Measurements from ENCODE around the gene ANO4.

Gene ANO4

DNA sequence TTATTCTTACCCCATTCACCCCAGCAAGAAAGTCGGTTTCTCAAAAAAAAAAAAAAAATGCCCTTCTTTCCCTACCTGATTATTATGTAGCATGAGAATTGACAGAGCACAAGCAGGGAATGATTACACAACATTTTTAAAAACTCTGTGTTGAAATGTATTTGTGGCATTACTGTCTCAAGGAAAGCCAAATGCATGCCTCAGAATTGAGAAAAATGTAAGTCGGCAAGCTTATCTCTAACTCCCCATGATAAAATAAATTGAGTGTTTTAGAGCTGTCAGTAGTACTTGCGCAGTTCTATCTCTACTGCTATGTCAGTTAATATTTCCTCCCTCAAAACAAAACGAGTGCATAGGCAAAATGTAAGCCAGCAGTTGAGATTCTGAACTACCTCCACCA, 25.7 kb downstream of the ANO4 start:
- DNase-seq, result no peak

DNA sequence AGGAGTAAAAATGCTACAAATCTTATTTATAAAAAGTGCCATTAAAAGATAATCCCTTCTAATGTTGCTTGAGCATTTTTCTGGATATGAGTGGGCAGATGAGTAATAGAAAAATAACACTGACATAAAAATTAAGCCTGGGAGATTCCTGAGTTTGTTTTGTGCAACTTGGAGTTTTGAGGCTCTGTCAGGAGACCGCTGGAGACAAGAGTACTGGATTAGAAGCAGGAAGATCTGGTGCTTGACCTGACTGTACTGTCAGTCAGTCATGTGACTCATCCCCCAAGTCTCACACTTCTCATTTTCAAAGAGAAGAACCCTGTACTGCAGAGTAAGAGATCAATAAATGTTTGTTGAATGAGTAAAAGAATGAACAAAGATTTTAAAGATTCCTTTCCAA, 29.4 kb downstream of the ANO4 start:
- no peak for DNase-seq

DNA sequence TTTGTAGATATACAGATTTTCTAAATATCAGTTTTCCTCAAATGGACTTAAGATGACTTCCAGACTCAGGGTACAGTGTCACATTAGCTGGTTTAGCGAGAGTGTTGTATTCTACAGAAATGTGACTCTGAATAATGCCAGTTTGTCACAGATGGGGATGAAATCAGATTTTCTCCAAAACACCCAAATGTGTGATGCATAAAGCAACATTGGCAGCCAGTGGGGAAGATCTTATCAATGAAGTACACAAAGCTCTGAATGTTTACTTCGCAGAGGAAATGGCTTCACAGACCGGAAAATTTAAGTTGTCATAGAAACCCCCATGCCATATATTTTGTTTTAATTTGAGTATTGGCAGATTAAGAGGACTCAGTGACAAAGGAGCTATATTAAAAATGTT, 29.9 kb downstream of the ANO4 start:
- DNase-seq, result no peak

DNA sequence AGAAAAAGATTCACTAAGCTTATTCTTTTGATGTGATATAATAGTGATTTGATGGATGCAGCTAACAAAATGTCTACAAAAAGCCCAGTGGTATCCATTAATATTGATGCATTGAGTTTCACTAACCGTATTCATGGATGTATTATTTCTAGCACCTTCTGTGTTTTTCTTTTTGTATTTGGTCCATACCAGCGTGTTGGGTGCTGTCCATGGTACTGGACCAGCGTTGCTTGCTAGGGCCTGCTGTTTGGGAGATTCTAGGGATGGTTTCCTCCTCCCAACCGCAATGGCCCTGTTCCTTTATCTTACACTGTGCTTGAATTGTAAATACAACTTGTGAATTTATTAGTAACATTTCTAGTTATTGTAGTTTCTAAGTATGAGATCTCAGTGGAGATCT, 31.7 kb downstream of the ANO4 start:
- no peak for DNase-seq

DNA sequence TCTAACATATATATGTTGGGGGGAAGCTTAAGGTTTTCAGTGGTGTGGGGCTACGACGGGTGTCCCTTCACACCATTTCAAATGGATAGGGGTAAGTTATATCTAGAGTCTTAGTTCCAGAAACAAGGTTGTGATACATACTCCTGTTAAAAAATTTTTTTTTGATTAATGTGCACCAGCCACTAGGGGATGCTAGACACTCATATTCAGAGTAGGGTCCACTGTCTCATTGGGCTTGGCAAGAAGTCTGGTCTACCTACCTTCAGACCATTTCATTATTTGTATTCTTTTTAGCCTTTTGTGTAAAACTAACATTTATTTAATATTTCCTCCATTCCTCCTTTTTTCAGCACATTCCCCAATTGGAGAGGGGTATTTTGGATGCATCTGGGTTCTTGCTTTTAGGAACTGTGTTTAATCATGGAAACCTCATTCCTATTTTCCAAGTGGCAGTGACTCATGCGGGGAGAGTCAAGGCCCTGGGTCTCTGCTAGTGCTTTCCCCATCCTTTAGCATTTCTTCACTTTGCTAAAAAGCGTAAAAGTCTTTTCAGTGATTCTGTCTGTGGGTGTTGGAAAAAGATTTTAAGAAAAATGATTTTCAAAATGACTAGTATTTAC, 33.4 kb downstream of the ANO4 start:
- no peak for DNase-seq

DNA sequence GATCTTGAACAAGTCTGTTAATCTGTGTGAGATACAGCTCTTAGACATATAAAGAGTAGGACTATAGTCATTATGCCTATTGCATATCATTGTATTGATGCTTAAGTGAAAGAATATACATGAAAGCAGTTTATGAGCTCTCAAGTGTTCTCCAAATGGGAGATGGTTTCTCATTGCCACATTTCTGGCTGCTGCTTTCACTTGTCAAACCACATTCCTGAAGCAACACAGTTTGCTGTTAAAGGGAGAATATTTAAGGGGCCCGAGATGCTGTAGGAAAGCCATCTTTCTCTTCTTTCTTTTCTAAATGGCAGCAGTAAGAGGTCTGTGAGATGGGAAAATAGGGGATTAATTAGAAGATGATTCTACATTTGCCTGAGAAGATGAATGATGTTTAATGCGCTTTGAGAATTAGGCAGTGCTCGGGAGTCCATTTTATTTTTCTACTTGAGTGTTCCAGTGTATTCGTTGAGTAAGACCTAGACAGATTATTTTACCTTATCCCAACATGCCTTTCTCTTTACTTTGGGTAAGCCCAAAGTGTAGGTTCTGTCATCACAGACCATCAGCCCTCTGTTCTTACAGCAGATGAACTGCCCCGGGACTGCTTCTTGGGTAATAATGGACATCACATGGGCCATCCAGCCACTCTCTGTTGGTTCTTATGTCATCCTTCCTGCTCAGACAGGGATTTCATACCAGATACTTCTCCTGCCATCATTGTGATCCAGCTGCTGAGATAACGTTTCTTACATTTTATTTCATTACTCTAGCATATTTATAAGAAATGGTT, 35.6 kb downstream of the ANO4 start:
- no peak for DNase-seq

DNA sequence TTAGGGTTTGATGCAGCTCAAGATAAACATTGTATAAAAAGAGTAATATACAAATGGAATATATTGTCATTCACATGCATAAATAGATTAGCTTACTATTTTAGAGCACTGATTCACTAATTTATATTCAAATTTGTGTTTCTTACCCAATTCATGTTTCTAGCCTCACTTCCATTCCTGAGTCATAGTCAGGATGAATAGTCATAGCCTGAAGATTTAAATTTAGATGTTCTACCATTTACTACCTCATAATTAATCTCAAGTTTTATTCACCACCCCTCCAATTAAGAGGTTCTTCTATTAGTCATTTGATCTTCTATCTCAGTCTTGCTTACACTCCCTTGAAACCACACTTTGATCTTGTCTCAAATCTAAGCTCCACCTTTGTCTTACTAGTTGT, 38.7 kb downstream of the ANO4 start:
- no peak for DNase-seq

DNA sequence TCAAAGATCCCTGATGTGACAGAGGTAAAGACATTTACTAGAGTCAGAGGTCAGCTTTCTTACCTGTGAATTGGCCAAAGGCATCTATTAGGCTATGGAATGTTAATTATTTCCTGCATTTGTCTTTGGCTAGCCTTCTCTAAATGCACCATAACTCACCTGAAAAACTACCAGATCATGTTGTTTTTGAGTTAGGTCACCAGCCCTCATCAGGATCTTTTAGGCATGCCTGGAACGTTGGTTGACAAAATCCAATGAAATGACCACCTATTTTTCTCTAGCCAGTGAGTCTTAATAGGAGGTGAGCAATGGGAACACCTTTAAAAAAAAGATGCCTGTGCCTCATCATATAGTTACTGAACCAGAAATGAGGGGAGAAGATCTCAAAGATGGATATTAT, 46.2 kb downstream of the ANO4 start:
- DNase-seq, result no peak

DNA sequence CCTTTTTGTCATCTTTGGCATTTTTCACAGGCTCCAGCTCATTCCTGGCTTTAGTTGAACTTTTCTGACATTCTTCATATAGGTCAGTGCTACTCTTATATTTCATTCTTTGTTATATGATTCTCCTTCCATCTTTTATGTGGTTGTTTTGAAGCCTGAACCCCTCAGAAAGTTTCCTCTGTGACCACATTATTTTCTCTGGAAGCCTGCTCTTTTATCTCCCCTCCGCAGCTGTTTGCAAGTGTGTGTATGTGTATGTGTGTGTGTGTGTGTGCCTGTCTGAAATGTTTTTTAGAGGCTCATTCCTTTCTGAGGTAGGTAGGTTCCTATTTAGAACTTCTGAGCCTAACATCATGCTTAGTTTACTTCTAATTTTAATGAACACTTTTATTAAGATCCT, 47.6 kb downstream of the ANO4 start:
- no peak for DNase-seq

DNA sequence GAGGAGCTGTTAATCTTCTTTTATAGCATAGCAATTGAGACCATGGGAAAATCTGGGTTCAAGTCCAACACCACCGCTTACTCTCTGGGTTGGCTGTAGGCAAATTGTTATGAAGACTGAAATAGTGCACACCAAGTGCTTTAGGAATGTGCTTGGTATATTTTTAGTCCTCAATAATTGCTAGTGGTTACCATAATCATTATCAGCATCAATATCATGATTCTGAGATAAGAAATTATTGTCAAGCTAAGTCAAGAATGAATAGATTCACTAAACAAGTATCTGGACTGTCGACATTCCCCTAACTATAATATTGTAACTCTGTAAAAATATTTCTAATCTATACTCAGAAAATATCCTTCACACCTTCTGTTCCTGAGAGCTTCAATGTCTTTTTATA, 48.5 kb downstream of the ANO4 start:
- no peak for DNase-seq

DNA sequence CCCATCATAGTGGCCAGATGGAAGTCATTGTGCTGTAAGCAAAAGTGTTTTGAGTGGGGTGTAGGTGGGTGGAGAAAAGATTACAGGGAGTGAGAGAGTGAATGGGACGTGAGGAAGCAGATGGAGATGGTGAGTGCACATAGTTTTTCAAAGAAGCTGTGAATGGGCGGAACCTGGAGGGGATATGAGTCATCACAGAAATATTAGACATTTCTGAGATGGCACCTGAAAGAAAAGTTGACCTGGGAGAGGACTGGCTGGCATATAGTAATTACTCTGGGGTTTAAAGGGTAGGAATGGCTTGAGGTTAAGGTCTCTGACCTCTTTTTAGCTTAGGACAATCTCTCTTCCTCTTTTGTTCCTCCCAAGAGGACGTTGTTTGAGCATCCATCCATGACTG, 50.5 kb downstream of the ANO4 start:
- DNase-seq, result no peak

DNA sequence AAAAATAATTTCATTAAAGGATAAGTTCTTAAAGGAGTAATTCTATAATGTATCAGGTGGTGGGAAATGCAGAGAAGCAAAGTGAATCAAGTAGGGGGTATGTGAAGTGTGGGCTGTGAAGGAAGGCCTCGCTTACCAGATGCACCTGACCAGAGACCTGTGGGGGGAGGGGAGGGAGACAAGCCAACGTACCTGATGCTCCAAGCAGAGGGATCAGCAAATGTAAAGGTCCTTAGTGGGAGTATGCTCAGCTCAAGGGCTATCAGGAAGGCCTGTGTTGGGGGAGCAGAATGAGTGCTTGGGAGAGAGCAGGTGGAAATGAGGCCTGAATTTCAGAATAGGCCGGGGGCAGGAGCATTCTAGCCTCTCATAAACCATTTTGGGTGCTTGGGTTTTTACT, 57.1 kb downstream of the ANO4 start:
- DNase-seq, result no peak

DNA sequence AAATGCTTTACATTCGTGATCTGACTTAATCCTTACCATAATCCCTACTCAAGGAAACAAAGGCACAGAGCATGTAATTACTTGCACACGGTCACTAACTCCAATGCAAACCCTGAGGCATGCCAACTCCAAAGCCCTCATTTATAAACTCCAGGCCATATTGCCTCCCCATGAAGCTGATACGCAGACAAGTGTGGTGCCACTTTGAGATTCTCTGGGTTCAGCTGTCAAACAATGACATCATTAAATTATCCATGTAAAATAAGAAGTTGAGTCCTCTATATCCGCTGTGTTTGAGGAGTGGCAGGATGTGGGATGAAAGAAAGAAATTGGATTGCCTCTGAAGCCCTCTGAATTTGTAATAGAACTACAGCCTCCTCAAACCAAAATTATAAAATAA, 62.8 kb downstream of the ANO4 start:
- DNase-seq, result no peak

DNA sequence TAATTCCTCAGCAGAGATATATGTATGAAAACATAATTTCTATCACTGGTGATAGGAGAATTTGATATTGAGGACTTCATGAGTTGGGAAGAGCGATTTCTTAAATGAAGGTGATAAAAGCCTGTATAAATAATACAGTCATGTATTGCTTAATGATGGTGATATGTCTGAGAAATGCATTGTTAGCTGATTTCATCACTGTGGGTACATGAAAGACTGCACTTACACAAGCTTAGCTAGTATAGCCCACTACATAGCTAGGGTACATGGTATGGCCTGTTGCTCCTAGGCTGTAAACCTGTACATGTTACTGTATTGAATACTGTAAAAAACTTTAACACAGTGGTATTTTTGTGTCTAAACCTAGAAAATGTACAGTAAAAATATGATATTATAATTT, 63.4 kb downstream of the ANO4 start:
- no peak for DNase-seq

DNA sequence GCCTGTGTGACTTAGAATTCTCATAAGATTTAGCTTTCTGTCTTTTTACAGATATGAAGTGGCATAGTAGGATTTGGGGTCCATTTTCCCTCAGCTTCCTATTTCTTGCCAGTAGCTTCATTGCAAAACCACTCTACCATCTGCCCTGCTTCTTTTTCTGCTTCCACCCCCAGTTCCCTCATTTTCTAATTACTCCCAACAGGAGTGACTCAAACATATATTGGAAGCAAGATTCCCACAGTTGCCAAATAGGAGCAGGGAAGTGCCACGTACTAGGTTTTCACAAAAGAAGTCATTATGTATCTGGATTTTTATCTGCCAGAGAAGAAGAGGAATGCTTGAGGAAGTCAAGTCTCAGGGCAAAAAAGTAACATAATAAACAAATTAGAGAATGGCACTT, 64.1 kb downstream of the ANO4 start:
- DNase-seq, result no peak

DNA sequence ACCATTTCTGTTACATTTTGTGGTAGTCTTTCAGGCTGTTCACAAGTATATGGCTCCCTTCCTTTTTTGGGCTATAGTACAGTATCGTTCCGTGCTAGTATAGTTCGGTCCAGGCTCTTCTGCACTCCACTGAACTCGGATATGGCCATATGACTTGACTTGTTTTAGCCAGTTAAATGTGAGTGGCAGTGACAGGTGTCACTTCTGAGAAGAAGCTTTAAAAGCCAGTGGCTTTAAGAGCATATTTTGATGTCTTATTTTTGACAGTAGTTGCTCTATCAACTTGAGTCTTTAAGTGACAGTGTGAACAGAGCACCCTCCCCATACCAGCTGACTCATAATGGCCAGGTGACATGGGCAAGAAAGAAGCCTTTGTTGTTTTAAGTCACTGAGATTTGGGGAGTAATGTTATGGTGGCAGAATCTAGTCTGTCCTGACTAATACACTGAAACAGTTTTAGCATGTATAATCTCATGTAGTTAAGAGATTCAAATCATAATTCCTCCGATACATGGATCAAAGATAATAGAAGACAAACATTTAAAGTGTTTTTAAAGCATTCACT, 64.6 kb downstream of the ANO4 start:
- no peak for DNase-seq

DNA sequence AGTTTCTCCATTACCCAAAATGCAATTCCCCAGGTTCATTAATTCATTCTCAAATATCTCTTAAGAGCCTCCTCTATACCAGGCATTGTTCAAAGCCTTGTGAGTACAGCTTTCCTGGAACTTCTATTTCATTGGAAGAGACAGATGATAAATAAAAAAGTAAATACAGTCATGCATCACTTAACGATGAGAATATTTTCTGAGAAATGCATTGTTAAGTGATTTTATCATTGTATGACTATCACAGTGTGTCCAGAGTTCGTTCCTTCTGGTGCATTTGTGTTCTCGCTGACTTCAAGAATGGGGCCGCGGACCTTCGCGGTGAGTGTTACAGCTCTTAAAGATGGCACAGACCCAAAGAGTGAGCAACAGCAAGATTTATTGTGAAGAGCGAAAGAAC, 66.0 kb downstream of the ANO4 start:
- DNase-seq, result no peak

DNA sequence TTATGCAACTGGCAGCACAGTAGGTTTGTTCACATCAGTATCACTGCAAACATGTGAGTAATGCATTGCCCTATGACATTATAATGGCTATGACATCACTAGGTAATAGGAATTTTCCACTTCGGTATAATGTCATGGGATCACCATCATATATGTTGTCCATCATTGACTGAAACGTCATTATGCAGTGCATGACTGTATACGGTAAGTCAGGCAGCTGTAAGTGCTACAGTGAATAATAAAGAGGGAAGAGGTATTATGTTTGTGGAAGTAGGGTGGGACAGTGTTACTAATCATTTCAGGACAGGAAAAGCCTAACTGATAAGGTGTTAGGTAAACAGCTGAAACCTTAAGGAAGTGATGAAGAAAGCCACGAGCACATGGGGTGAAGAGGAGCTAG, 68.1 kb downstream of the ANO4 start:
- DNase-seq, result no peak

DNA sequence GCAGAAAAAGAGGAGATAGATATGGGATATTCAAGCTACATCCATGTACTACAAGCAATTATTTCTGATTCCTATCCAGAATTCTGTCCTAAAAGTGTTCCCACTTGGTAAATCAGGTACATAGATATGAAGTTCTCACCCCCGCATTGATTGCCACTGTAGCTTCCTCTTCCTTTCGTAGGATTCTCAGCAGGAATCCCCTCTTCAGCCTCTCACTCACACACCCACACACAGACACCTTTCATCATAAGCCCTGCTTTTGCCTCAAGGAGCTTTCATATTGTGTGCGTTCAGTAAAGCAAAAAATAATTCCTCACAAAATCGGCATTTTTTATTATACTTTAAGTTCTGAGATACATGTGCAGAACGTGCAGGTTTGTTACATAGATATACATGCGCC, 69.8 kb downstream of the ANO4 start:
- no peak for DNase-seq

DNA sequence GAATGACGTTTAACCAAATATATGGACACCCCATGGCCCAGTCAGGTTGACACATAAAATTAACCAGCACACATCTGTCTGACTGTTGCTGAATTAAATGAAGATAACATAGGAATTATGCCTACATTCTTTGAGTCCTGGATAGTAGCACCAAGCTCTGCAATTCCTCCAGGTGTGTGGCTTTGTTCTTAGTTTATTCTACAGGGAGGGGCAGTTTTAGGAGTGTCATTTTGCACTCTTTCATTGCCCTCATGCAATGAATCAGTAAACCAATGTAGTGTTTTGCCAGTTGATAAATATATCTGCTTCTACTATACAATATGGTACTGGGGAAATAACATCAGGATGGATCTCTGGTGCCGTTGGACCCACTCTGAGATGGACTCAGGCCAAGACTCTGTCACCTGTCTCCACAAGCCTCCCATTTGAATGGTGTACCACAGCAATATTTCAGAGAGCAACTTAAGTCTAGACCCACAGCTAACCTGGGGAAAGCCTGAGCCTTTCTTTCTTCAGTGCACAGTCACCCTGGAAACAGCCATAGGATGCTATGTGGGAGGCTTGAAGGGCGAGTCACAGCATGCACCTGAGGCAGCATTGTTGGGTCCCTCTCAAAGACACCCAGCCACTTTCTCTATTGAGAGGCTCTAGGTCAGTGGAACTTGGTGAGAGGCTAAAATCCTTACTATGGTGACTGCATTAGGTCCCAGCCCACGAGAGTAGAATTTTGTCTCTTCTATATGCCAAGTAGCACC, 73.2 kb downstream of the ANO4 start:
- DNase-seq, result no peak

DNA sequence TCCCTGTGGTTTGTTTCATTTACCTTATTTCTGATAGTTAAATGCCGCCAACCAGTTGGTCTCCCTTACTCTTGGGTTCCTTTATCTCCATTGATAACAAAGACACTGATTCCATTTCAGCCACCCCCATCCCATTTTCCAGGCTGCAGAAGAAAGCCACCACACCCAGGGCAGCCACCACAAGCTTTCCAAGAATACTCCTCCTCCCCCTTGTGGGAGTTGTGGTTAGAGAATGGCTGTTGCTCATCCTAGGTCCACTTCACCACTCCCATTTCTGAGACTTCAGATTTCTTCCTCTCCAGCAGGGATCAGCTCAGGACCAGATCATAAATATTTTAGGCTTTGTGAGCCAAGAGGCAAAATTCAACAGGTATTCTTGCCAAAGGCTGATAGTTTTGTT, 73.9 kb downstream of the ANO4 start:
- DNase-seq, result no peak

DNA sequence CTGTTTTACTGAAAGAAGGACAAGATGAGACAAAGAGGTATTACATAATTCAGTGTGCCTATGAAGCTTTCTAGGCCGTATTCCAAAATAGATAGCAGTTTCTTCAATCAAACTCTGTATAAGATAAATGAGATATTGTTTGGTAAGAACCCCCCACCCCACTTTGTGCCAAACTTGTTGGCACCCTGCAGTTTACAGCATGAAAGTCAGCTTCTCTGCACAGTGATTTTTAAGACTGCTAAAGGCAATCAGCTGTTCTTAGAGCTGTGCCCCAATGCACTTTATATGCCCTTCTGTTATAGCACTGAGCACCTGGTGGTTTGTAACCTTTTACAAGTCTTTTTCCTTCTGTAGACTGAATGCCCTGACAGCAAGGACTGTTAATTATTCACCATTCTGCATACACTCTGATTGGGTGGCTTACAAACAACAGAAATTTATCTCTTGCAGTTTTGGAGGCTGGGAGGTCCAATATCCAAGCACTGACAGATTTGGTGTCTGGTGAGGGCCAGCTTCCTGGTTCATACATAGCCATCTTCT, 76.7 kb downstream of the ANO4 start:
- DNase-seq, result no peak

DNA sequence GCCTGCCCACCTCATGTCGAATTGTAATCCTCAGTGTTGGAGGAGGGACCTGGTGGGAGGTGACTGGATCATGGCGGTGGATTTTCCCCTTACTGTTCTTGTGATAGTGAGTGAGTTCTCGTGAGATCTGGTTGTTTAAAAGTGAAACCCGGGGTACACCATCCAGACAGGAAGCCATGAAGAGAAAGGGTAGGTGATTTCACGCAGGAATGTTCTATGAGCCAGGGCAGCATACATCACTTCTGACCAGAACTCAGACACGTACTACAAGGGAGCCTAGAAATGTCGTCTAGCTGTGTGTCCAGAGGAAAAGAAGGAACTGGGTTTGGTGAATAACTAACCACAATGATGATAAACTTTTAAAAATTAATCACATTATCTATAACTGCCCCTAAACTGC, 80.6 kb downstream of the ANO4 start:
- DNase-seq, result no peak

DNA sequence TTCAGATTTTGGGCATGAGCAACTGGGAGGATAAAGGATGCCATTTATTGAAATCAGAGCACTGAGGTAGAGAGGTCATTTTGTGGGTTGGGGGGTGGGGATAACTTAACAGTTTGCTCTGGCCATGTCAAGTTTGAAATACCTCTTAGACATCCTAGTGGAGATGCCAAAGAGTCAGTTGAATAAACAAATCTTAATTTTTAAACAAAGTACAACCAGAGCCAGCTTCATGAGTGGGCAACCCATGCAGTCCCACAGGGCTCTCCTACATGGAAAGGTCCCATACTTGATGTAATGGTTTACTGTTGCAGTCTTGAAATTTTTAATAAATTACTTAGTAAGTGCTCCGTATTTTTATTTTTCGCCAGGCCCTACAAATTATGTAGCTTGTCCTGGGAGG, 81.2 kb downstream of the ANO4 start:
- DNase-seq, result no peak

All from activated gamma-delta T cell (primary cell).